ENCODE results near the gene NAA15.
A peak's percentile ranks its signal among the peaks of the same experiment; 100 is the strongest.

DNA sequence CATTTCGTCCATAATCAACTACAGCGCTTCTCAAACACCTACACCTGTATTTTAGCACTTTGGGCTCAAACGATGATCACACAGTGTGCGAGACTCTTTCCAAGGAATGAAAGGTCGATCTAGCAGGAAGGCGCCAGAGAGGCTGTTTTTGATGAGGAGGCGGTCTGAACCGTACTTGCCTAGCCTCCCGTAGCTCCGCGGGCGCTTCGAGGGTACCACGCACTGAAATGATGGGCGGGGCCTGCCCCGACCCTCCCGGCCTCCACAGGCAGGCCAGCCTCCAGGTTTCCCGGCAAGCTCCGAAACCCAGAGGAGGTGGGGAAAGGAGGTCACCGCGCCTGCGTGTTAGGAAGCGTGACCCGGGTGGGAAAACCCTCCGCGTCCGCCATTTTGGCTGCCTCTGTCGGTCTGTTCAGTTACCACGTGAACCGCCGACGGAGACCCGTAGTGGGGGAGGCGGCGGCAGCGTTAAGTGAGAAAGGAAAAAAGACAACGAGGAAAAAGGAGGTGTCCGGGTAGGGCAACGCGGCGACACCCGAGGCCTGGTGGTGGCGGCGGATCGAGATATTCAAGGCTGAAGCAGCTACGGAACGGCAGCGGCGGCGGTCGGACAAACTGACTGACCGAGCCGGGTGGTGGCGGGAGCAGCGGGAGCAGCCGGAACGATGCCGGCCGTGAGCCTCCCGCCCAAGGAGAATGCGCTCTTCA lies at the start of gene NAA15:
- TF ChIP-seq, protein P1, sequence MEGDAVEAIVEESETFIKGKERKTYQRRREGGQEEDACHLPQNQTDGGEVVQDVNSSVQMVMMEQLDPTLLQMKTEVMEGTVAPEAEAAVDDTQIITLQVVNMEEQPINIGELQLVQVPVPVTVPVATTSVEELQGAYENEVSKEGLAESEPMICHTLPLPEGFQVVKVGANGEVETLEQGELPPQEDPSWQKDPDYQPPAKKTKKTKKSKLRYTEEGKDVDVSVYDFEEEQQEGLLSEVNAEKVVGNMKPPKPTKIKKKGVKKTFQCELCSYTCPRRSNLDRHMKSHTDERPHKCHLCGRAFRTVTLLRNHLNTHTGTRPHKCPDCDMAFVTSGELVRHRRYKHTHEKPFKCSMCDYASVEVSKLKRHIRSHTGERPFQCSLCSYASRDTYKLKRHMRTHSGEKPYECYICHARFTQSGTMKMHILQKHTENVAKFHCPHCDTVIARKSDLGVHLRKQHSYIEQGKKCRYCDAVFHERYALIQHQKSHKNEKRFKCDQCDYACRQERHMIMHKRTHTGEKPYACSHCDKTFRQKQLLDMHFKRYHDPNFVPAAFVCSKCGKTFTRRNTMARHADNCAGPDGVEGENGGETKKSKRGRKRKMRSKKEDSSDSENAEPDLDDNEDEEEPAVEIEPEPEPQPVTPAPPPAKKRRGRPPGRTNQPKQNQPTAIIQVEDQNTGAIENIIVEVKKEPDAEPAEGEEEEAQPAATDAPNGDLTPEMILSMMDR (IDR thresholded peaks at IDR 0.05; ENCODE audit: control extremely low read depth in 1 of 3, insufficient read depth in 1 of 3, low read depth in 1 of 3, low read length in 3 of 3) = no peak
- 0 out of 2 replicates have a peak, but pooled peaks have one; percentile 5 for TF ChIP-seq EGR1 (IDR thresholded peaks at IDR 0.05; ENCODE audit: borderline replicate concordance, low read depth, low read length)
- TF ChIP-seq HDAC2 (IDR thresholded peaks at IDR 0.05; ENCODE audit: borderline replicate concordance in 1 of 2, low read depth in 2 of 2, low read length in 2 of 2) = peak; percentile 65 to 96; a peak in 3 of 4 replicates
- TF ChIP-seq EZH2 (IDR thresholded peaks at IDR 0.05; ENCODE audit: low read depth, low read length, severe bottlenecking) = no peak
- no peak for TF ChIP-seq SIRT6 (IDR thresholded peaks at IDR 0.05; ENCODE audit: low read length)
- no peak for TF ChIP-seq ZNF274 (IDR thresholded peaks at IDR 0.05; ENCODE audit: borderline replicate concordance, extremely low read depth, low read length)
- TF ChIP-seq MAX (IDR thresholded peaks at IDR 0.05) = peak; percentile 91
- TF ChIP-seq TAF1 (IDR thresholded peaks at IDR 0.05; ENCODE audit: low read depth, low read length) = peak; percentile 75
- TF ChIP-seq YY1 (IDR thresholded peaks at IDR 0.05; ENCODE audit: low read depth, low read length) = peak; percentile 97
- no peak; a peak in 1 of 3 replicates for TF ChIP-seq EP300 (IDR thresholded peaks at IDR 0.05; ENCODE audit: borderline replicate concordance in 1 of 2, low read depth in 2 of 2, low read length in 2 of 2)
- TF ChIP-seq POLR2A (IDR thresholded peaks at IDR 0.05; ENCODE audit: control extremely low read depth in 1 of 2, low read depth in 2 of 2, low read length in 2 of 2) = no peak; a peak in 1 of 3 replicates
- peak; percentile 31 for TF ChIP-seq KDM4A (IDR thresholded peaks at IDR 0.05; ENCODE audit: low read depth, low read length, severe bottlenecking)

Measured in H1 (cell line).